Adrenal gland (tissue), 5 donors: Measurements from ENCODE around the gene BACE2.

ENCODE experiments used
- POLR2A ChIP-seq, 2 donors: fragments of 450-650 bp; IDR thresholded peaks; one replicate each; pipeline ENCODE4 v1.6.1; 2017; ENCODE audit warnings: antibody characterized with exemption in 2 of 2, mild to moderate bottlenecking in 2 of 2, moderate library complexity in 1 of 2
- TF ChIP-seq, protein P1 (sequence below), 6 experiments: fragments of 450-650 bp in 4 of 6; fragments of 200-600 bp in 2 of 6; sonication (generic) in 1 of 6; IDR thresholded peaks; 1 replicate in 5 of 6; 2 replicates in 1 of 6; pipeline versions ENCODE4 v1.5.1 to v1.8.0; 2016 to 2021; ENCODE audit warnings: antibody characterized with exemption in 6 of 6, mild to moderate bottlenecking in 2 of 6, moderate library complexity in 1 of 6
- donor health status: DM: no; HTN: no; CAD: no.

DNA sequence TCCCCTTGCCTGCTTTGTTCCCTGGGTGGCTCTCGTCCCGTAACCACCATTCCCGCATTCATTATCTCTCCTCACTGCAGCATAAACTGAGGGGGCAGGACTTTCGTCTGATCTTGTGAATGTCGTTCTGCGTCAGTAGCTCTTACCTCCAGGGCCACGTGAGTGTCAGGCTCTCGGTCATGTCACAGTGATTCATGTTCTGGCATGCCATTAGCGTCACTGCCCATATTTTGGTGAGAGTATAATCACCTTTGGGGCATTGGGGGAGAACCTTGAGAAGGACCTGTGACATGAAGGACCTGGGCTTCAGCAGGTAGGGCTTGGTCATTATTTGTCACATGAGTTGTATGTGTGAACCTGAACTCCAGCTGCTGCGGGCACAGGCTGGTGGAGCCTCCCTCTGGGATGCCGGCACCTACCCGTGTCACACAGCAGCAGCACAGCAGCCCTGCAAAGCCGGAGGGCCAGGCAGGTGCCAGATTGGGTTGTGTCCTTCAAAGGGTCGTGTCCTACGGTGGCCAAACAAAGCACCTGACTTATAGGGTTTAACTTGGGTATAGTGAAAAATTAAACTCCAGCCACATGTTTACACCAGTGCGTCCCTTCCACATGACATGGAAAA lies 68.5 kb downstream of the BACE2 start:
- TF ChIP-seq, protein P1, sequence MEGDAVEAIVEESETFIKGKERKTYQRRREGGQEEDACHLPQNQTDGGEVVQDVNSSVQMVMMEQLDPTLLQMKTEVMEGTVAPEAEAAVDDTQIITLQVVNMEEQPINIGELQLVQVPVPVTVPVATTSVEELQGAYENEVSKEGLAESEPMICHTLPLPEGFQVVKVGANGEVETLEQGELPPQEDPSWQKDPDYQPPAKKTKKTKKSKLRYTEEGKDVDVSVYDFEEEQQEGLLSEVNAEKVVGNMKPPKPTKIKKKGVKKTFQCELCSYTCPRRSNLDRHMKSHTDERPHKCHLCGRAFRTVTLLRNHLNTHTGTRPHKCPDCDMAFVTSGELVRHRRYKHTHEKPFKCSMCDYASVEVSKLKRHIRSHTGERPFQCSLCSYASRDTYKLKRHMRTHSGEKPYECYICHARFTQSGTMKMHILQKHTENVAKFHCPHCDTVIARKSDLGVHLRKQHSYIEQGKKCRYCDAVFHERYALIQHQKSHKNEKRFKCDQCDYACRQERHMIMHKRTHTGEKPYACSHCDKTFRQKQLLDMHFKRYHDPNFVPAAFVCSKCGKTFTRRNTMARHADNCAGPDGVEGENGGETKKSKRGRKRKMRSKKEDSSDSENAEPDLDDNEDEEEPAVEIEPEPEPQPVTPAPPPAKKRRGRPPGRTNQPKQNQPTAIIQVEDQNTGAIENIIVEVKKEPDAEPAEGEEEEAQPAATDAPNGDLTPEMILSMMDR (IDR thresholded peaks at IDR 0.05) = no peak
- TF ChIP-seq POLR2A (IDR thresholded peaks at IDR 0.05) = no peak
